ENCODE data around the gene PLEKHJ1.

Gene PLEKHJ1

GRCh38 chr19:2199861-2200623 lies 36.1 kb downstream of the PLEKHJ1 start:
- Histone ChIP-seq H3K79me2 (ENCODE audit: insufficient read depth, low read length) (peaks cover 52% of the 10 kb centered on the region; the same call in 1 of the 2 replicates), H3K36me3 (ENCODE audit: insufficient read depth, low read length) (peaks cover 67% of the 10 kb centered on the region; the same call in 1 of the 2 replicates), H3K9me2 (replicated peaks; ENCODE audit: low read depth, low read length) (no peaks in the 10 kb centered on the region), H3K4me1 (ENCODE audit: insufficient read depth, low read length, poor library complexity, severe bottlenecking) (no peaks in the 10 kb centered on the region), H4K20me1 (ENCODE audit: insufficient read depth, low read length, poor library complexity, severe bottlenecking) (peaks cover 33% of the 10 kb centered on the region), H2AFZ (ENCODE audit: low read length) (no peak overlapping the region), H3K27me3 (ENCODE audit: insufficient read depth, low read length, poor library complexity, severe bottlenecking) (no peaks in the 10 kb centered on the region), H3F3A (ENCODE audit: low read depth) (no peaks in the 10 kb centered on the region), H3K9ac (ENCODE audit: low read depth, low read length, poor library complexity, severe bottlenecking) (no peak overlapping the region), H3K9me3 (ENCODE audit: insufficient read depth, low read depth, low read length) (no peaks in the 10 kb centered on the region), H3K4me3 (ENCODE audit: low read length, poor library complexity, severe bottlenecking) (no peak overlapping the region), H3K4me2 (ENCODE audit: low read depth, low read length, poor library complexity, severe bottlenecking) (no peak overlapping the region)
- TF ChIP-seq, protein P1, sequence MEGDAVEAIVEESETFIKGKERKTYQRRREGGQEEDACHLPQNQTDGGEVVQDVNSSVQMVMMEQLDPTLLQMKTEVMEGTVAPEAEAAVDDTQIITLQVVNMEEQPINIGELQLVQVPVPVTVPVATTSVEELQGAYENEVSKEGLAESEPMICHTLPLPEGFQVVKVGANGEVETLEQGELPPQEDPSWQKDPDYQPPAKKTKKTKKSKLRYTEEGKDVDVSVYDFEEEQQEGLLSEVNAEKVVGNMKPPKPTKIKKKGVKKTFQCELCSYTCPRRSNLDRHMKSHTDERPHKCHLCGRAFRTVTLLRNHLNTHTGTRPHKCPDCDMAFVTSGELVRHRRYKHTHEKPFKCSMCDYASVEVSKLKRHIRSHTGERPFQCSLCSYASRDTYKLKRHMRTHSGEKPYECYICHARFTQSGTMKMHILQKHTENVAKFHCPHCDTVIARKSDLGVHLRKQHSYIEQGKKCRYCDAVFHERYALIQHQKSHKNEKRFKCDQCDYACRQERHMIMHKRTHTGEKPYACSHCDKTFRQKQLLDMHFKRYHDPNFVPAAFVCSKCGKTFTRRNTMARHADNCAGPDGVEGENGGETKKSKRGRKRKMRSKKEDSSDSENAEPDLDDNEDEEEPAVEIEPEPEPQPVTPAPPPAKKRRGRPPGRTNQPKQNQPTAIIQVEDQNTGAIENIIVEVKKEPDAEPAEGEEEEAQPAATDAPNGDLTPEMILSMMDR (conservative IDR thresholded peaks at IDR 0.05; ENCODE audit: low read length), result no peak
- TF ChIP-seq EZH2phosphoT487 (IDR thresholded peaks at IDR 0.05; ENCODE audit: borderline replicate concordance), result no peak

DNA sequence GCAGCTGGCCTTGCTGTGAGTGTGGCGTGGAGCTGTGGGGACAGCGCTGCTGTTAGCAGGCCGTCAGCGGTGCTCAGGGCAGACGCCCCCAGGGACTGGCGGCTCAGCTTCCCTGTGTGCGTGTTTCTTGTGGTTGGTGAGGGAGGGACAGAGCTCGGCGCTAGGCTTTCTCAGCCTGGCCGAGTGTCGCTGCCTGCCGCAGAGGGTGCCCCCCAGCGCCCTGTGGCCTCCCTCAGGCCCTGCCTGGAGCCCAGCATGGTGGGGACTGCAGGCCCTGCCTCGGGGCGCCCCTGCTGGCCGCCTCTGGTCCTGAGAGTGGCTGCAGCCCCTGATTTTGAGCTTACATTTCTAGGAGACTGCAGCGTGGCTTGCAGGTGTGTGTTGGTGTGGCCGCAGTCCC lies 36.9 kb downstream of the PLEKHJ1 start:
- no peaks in the 10 kb centered on the region for H3F3A ChIP-seq (ENCODE audit: low read depth)
- no peaks in the 10 kb centered on the region for H3K4me1 ChIP-seq (ENCODE audit: insufficient read depth, low read length, poor library complexity, severe bottlenecking)
- H4K20me1 ChIP-seq (ENCODE audit: insufficient read depth, low read length, poor library complexity, severe bottlenecking), result peaks cover 33% of the 10 kb centered on the region
- H3K9ac ChIP-seq (ENCODE audit: low read depth, low read length, poor library complexity, severe bottlenecking), result no peak overlapping the region
- peaks cover 70% of the 10 kb centered on the region; the same call in 1 of the 2 replicates for H3K36me3 ChIP-seq (ENCODE audit: insufficient read depth, low read length)
- H3K4me3 ChIP-seq (ENCODE audit: low read length, poor library complexity, severe bottlenecking), result no peak overlapping the region
- no peaks in the 10 kb centered on the region for H3K9me2 ChIP-seq (replicated peaks; ENCODE audit: low read depth, low read length)
- peaks cover 52% of the 10 kb centered on the region; the same call in 1 of the 2 replicates for H3K79me2 ChIP-seq (ENCODE audit: insufficient read depth, low read length)
- no peak overlapping the region for H2AFZ ChIP-seq (ENCODE audit: low read length)
- H3K27me3 ChIP-seq (ENCODE audit: insufficient read depth, low read length, poor library complexity, severe bottlenecking), result no peaks in the 10 kb centered on the region
- H3K4me2 ChIP-seq (ENCODE audit: low read depth, low read length, poor library complexity, severe bottlenecking), result no peak overlapping the region
- H3K9me3 ChIP-seq (ENCODE audit: insufficient read depth, low read depth, low read length), result no peaks in the 10 kb centered on the region
- TF ChIP-seq, protein P1 (conservative IDR thresholded peaks at IDR 0.05; ENCODE audit: low read length), result peak; percentile 31
- no peak for TF ChIP-seq EZH2phosphoT487 (IDR thresholded peaks at IDR 0.05; ENCODE audit: borderline replicate concordance)

DNA sequence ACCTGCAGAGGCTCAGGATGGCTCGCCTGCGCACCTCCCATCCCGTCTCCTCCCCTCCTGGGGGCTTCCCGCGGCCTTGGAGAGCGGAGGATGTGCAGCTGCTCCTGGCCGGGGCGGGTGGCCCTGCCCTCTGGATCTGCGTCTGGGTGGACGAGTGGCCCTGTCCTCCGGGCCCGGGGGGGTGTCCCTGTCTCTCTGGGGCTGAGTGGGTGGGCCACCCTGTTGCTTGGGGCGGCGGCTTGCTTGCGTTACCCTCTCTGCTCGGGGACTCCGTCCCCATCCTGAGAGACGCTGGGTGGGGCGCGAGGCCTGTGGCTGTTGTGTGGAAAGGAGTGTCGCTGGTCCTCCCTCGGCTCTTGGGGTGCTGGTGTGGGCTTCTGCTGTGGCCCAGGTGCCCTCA lies 37.8 kb downstream of the PLEKHJ1 start:
- H3K4me1 ChIP-seq (ENCODE audit: insufficient read depth, low read length, poor library complexity, severe bottlenecking), result no peaks in the 10 kb centered on the region

More for the DNA sequence above, 37.8 kb downstream of the PLEKHJ1 start:
- no peaks in the 10 kb centered on the region for H3F3A ChIP-seq (ENCODE audit: low read depth)
- no peak overlapping the region for H3K4me3 ChIP-seq (ENCODE audit: low read length, poor library complexity, severe bottlenecking)
- H3K27me3 ChIP-seq (ENCODE audit: insufficient read depth, low read length, poor library complexity, severe bottlenecking), result no peaks in the 10 kb centered on the region
- peaks cover 33% of the 10 kb centered on the region for H4K20me1 ChIP-seq (ENCODE audit: insufficient read depth, low read length, poor library complexity, severe bottlenecking)
- H3K79me2 ChIP-seq (ENCODE audit: insufficient read depth, low read length), result peaks cover 48% of the 10 kb centered on the region; the same call in 1 of the 2 replicates
- no peak for TF ChIP-seq EZH2phosphoT487 (IDR thresholded peaks at IDR 0.05; ENCODE audit: borderline replicate concordance)
- TF ChIP-seq, protein P1 (conservative IDR thresholded peaks at IDR 0.05; ENCODE audit: low read length), result no peak
- H3K9me3 ChIP-seq (ENCODE audit: insufficient read depth, low read depth, low read length), result no peaks in the 10 kb centered on the region
- H3K4me2 ChIP-seq (ENCODE audit: low read depth, low read length, poor library complexity, severe bottlenecking), result no peak overlapping the region
- H3K36me3 ChIP-seq (ENCODE audit: insufficient read depth, low read length), result peaks cover 69% of the 10 kb centered on the region; the same call in 1 of the 2 replicates
- H3K9ac ChIP-seq (ENCODE audit: low read depth, low read length, poor library complexity, severe bottlenecking), result no peak overlapping the region
- H2AFZ ChIP-seq (ENCODE audit: low read length), result no peak overlapping the region
- no peaks in the 10 kb centered on the region for H3K9me2 ChIP-seq (replicated peaks; ENCODE audit: low read depth, low read length)

All from Loucy (cell line).